Thoracic aorta (tissue), 2 donors: ENCODE data around the gene TNIK. TPM values are rescaled to one million over a fixed set of nuclear protein-coding genes. Genes with fewer than 3 reads are reported as not detected.

Experiments used
- ATAC-seq: fragments of 150-250 bp; one replicate; pipeline ENCODE4 v1.8.0; 2017; ENCODE audit warnings: low read depth; ENCODE audit not compliant: insufficient number of reproducible peaks, low FRiP score
- DNase-seq: peaks from one replicate; pipeline ENCODE4 v3.0.0-alpha.2; 2020; ENCODE audit warnings: low spot score
- H3K27ac ChIP-seq, 2 donors: fragments of 200-600 bp; sonication (generic); 1 replicate in 1 of 2; 2 replicates in 1 of 2; pipeline ENCODE4 v1.5.1; 2016; ENCODE audit warnings: mild to moderate bottlenecking in 2 of 2, moderate library complexity in 2 of 2
- H3K27me3 ChIP-seq: fragments of 200-600 bp; sonication (generic); replicated peaks from 2 replicates; pipeline ENCODE4 v1.6.0; 2016; ENCODE audit warnings: mild to moderate bottlenecking; ENCODE audit not compliant: insufficient read depth
- H3K36me3 ChIP-seq: fragments of 200-600 bp; sonication (generic); one replicate; pipeline ENCODE4 v1.5.1; 2016
- H3K4me1 ChIP-seq, 2 donors: fragments of 200-600 bp; sonication (generic); 1 replicate in 1 of 2; 2 replicates in 1 of 2; pipeline versions ENCODE4 v1.5.1 to v1.6.0; 2016; ENCODE audit warnings: low read depth in 2 of 2, mild to moderate bottlenecking in 1 of 2; ENCODE audit not compliant: control insufficient read depth in 1 of 2
- H3K4me3 ChIP-seq: fragments of 200-600 bp; sonication (generic); 2 replicates; pipeline ENCODE4 v1.5.1; 2016; ENCODE audit warnings: mild to moderate bottlenecking
- H3K9me3 ChIP-seq: fragments of 200-600 bp; sonication (generic); 2 replicates; pipeline ENCODE4 v1.5.1; 2016
- total RNA-seq, 2 donors: library from RNA; depleted of rRNA; stranded (reverse); fragments of >200 nt; gene quantifications; one replicate each; pipeline versions ENCODE4 v1.1.0 to v1.2.3, GENCODE V29; 2016
- TF ChIP-seq, protein P1 (sequence below): fragments of 200-600 bp; sonication (generic); IDR thresholded peaks from one replicate; pipeline ENCODE4 v1.5.1; 2019; ENCODE audit warnings: antibody characterized with exemption

TNIK gene
- total RNA-seq, 2 donors from 2014 or later, result 18.3 to 21.7 TPM

DNA sequence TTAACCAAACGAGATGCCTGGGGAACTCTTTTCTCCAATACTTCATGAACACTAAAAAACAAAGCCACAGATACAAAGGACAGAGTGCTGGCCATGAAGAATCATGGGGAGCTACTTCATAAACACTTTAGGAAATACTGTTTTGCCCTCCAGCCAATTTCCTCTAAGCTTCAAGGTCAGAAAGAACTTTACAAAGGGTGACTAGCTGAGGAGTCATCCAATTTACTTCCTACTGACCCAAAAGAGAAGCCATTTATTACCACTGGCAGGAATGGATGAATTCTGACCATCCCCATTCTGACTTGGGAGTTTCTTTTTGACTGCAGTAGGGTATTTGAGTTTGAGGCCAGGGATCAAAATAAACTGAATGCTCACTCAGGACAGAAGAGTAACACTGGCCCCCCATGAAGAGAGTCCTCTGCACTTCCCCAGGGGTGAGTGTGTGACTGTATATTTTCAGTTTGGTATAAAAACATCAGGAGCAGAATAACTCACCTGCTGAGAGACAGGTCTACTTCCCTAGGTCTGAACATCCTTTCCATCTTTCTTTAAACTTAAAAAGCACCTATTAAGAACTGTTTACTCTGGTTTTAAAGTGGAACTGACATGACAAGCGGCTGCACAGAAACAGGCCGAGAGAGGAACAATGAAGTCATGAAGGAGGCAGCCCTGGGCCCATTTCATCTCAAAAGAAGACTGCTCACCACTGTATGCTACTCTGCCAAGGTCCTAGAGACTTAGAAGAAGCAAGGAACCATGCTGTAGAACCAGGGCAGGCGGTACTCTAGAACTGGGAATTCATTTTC, 203.6 kb downstream of the TNIK start:
- TF ChIP-seq, protein P1, sequence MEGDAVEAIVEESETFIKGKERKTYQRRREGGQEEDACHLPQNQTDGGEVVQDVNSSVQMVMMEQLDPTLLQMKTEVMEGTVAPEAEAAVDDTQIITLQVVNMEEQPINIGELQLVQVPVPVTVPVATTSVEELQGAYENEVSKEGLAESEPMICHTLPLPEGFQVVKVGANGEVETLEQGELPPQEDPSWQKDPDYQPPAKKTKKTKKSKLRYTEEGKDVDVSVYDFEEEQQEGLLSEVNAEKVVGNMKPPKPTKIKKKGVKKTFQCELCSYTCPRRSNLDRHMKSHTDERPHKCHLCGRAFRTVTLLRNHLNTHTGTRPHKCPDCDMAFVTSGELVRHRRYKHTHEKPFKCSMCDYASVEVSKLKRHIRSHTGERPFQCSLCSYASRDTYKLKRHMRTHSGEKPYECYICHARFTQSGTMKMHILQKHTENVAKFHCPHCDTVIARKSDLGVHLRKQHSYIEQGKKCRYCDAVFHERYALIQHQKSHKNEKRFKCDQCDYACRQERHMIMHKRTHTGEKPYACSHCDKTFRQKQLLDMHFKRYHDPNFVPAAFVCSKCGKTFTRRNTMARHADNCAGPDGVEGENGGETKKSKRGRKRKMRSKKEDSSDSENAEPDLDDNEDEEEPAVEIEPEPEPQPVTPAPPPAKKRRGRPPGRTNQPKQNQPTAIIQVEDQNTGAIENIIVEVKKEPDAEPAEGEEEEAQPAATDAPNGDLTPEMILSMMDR, result no peak
- H3K27ac ChIP-seq, result no peak overlapping the region
- no peaks in the 10 kb centered on the region for H3K9me3 ChIP-seq
- H3K36me3 ChIP-seq, result no peaks in the 10 kb centered on the region
- no peaks in the 10 kb centered on the region for H3K27me3 ChIP-seq
- peaks cover 16 to 21% of the 10 kb centered on the region in 2 donors for H3K4me1 ChIP-seq
- DNase-seq (no peak), ATAC-seq (no peak)
- no peak overlapping the region for H3K4me3 ChIP-seq

DNA sequence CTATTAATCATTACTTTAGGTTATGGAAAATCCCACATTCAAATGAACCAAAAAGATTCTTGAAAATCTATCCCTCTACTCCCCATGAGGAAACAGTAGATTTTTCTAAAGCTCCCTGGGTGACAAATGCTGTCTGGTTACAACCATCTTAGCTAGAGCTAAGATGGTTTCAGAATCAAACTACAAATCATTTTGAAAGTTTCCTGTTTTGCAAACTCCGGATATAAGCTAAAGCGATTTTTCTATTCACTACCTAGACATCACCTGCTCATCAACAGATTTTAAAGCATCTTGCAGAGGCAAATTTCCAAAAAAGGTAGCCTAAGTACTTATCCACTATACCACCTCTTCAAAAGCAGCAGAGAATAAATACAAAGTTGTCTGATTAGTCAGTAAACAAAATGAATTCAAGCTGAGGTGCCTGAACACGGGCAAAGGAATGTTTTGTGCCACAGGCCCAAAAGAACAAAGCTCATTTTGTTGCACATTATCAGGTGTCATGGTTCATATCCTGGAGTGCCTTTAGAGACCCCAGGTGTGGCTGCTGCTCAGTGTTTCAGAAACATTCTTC, 204.9 kb downstream of the TNIK start:
- TF ChIP-seq, protein P1, result no peak
- no peak overlapping the region for H3K27ac ChIP-seq
- ATAC-seq (no peak), DNase-seq (no peak)
- H3K4me1 ChIP-seq, result peaks cover 12 to 13% of the 10 kb centered on the region in 2 donors
- H3K36me3 ChIP-seq, result no peaks in the 10 kb centered on the region
- no peak overlapping the region for H3K4me3 ChIP-seq
- H3K27me3 ChIP-seq, result no peaks in the 10 kb centered on the region
- no peaks in the 10 kb centered on the region for H3K9me3 ChIP-seq

DNA sequence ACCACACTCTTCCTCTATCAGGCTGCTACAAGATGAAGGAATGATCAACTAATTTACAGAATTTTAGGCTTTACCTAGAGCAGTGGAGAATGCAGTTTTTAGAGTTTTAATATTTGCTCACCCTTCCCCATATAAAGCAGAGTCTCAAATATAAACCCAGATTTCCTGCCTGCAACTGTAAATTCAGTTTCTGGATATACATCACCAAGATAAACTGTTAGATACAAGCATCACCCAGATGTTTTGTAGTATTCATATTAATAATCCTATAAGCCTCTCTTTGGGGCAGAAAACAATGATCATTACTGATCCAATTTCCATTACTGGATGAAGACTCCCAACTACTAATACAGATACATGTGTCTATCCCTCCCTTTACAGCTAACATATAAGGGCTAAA, 205.9 kb downstream of the TNIK start:
- H3K36me3 ChIP-seq, result no peaks in the 10 kb centered on the region
- no peak for ATAC-seq
- H3K9me3 ChIP-seq, result no peaks in the 10 kb centered on the region
- no peak overlapping the region for H3K4me3 ChIP-seq
- H3K4me1 ChIP-seq, result peaks cover 12 to 13% of the 10 kb centered on the region in 2 donors
- no peak overlapping the region for H3K27ac ChIP-seq
- no peaks in the 10 kb centered on the region for H3K27me3 ChIP-seq
- no peak for DNase-seq
- TF ChIP-seq, protein P1, result no peak

DNA sequence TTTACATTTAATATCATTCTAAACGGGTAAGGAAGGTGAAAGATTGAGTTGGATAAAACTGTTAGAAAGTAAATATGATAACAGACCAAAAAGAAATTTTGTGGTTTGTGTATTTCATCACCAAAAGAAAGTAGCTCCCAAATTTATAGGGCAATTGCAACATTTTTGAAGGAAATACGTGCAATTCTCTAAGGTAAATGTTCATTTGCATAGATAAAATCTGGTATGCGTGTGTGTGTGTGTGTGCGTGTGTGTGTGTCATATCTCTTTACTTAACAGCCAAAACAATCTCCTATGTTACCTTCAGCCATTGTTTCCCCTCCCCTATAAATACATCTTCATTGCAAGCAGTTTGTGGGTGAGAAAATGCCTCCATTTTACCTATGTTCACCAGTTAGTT, 208.4 kb downstream of the TNIK start:
- H3K27ac ChIP-seq, result no peak overlapping the region
- no peak for DNase-seq
- no peaks in the 10 kb centered on the region for H3K27me3 ChIP-seq
- TF ChIP-seq, protein P1, result no peak
- H3K4me3 ChIP-seq, result no peak overlapping the region
- no peaks in the 10 kb centered on the region for H3K9me3 ChIP-seq
- no peaks in the 10 kb centered on the region for H3K36me3 ChIP-seq
- no peak for ATAC-seq
- no peaks in the 10 kb centered on the region for H3K4me1 ChIP-seq

DNA sequence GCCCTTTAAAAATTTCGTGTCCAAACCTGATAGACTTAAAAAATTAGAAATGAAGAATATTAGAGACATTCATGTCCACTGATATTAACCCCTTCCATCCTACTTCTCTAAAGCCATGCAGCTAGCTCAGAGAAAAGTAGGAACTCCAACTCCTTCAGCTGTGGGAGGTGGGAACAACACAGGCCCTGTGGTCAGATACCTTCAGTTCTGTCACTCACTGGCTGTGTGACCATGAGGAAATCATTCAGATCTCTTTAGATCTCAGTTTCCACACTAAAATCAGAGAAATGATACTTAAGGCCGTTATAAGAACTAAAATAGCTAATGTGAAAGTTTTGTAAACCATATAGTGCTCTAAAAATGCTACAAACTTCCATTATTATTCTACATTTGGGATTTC, 209.8 kb downstream of the TNIK start:
- no peak for DNase-seq
- no peak overlapping the region for H3K27ac ChIP-seq
- H3K27me3 ChIP-seq, result no peaks in the 10 kb centered on the region
- H3K4me1 ChIP-seq, result no peaks in the 10 kb centered on the region
- no peaks in the 10 kb centered on the region for H3K36me3 ChIP-seq
- no peaks in the 10 kb centered on the region for H3K9me3 ChIP-seq
- TF ChIP-seq, protein P1, result no peak
- H3K4me3 ChIP-seq, result no peak overlapping the region
- ATAC-seq, result no peak
